Measurements from ENCODE around the gene FLVCR1.
"Not testable (repeated sequence)": the region's sequence is repeated elsewhere in the genome, so short reads cannot be mapped to it uniquely, and the experiment has no call there.

FLVCR1 gene

DNA sequence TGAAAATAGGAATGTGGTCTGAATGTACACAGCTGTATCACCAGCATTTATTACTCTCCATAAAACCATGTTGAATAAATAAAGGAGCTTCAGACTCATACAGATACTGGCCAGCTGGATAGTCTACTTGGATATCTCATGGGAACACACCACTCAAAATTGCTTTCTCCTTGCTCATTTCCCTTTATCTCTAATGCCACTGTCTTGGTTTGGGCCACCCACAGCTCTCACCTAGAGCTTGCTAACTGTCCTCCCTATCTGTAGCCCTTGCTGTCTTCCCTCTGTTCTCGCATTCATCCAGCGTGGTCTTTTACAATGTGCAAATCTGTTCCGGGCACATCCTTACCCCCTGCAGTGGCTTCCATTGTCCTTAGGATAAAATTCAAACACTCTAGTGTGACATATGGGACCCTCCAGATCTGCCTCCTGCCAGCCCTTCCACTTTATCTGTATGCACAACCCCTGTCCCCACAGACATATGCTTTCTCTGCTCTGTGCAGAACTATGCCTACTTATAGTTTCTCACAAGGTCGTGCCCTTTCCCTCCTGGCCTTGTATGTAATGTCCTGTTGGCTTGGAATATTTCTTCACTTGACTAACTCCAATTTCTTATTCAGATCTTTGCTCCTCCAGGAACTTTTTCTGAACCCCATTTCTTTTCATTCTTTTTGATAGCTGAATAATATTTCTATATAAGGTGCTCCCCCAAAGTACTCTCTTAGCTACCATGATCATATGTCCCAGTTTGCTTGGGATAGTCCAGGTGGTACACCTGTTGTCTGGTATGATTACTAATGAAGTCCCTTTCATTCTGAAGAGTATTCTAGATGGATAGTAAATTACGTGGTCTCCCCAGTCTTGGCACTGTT lies 2.9 kb downstream of the FLVCR1 start:
- DNase-seq = no peak

DNA sequence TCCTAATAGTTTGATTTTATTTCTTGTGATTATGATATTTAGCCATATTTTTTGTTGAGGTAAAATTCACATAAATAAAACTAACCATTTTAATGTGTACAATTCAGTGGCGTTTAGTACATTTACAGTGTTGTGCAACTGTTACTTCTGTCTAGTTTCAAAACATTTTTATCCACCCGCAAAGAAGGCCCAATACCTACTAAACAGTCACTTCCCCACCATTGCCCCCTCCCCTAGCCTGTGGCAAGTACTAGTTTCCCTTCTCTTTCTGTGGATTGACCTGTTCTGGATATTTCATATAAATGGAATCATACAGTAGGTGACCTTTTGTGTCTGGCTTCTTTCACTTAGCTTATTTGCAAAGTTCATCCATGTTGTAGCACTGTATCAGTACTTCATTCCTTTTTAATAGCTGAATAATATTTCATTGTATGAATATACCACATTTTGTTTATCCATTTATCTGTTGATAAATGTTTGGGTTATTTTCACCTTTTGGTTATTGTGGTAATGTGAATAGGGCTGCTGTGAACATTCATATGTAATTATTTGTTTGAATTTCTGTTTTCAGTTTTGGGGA lies 4.1 kb downstream of the FLVCR1 start:
- DNase-seq = no peak

DNA sequence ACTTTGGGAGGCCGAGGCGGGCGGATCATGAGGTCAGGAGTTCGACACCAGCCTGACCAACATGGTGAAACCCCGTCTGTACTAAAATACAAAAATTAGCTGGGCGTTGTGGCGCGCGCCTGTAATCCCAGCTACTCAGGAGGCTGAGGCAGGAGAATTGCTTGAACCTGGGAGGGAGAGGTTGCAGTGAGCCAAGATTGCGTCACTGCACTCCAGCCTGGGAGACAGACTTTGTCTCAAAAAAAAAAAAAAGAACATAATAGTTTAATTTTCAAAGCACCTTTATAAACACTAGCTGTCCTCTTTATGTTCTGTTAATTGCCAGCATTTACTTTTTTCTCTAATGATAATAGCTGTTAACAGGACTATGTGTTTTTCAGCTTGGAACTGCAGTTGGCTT lies 5.3 kb downstream of the FLVCR1 start:
- not testable (repeated sequence) for DNase-seq

DNA sequence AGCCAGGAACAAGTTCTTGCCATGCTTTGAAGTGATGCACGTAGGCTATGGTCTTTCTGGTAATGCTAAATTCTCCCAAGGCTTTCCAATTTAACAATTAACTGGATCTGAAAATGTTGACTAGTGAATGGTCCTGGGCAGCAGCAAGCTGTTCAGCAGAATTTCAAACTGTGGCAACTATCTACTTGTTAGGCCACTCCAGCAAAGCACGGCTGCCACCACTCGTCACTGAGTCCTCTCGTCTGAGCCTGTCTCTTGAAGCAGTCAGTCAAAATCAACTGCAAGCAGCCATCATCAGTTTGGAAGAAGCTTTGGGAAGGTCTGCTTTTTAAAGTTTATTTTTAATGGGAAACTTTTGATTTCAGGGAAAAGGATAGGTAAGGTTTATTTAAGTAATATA lies 6.1 kb downstream of the FLVCR1 start:
- no peak for DNase-seq

DNA sequence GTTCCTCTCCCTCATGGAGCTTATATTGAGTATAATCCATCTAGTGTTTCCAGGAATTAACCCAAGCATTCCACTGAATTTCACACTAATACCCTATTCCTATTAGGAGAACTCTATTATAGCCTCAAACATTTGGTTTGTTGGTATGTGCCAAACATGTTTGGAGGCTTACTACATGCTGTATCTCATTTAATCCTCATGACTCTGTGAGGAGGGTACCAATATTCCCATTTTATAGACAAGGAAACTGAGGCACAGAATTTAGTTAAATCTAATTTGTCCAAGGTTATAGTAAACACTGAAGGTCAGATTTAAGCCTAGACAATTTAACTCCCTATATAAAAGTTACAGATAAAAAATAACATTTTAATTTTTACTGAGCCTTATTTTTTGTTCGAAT lies 9.1 kb downstream of the FLVCR1 start:
- no peak for DNase-seq

DNA sequence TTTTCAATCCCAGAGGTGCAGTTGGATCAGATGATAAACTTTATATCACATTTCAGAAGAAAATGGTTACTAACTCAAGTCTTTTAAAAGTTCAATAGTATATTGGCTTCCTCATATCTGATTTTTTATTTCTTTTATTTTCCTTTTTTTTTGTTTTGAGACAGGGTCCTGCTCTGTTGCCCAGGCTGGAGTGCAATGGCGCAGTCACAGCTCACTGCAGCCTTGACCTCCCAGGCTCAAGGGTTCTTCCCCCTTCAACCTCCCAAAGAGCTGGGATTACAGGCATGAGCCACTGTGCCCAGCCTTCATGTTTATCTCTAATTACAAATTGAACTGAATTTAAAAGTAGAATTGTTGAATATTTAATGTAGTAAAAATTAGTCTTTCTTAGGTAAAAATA lies 13.9 kb downstream of the FLVCR1 start:
- no peak for DNase-seq

DNA sequence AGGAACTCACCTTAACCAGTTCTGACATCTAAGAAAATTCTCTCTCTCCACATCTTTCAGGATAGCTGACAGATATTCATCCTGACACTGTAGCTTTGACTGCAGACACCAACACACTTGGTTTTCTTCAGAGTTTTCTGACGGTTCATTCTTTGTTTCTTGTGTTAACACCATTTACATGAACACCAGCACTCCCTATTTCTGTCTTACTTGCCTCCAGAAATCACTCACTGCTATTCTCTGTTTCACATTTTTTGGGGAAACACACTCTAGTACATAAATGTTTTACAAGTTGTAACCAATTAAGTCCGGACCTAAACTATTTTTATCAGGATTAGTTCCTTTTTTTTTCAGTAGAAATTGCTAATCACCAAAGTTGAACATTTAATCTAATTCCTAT lies 15.4 kb downstream of the FLVCR1 start:
- DNase-seq = no peak

DNA sequence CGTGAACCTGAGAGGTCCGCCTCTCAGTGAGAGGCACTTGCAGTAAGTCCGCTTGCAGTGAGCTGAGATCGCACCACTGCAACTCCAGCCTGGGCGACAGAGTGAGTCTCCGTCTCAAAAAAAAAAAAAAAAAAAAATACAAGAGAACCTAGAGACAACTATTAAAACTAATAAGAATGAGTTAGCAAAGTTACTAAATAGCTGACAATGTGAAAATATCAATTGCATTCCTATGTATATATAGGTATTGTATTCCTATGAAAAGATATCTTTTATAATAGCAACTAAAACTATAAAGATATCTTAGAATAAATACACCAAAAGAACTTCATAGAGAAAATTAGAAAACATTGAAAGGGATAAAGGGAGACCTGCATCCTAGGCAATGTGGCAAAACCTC lies 20.3 kb downstream of the FLVCR1 start:
- DNase-seq = no peak

DNA sequence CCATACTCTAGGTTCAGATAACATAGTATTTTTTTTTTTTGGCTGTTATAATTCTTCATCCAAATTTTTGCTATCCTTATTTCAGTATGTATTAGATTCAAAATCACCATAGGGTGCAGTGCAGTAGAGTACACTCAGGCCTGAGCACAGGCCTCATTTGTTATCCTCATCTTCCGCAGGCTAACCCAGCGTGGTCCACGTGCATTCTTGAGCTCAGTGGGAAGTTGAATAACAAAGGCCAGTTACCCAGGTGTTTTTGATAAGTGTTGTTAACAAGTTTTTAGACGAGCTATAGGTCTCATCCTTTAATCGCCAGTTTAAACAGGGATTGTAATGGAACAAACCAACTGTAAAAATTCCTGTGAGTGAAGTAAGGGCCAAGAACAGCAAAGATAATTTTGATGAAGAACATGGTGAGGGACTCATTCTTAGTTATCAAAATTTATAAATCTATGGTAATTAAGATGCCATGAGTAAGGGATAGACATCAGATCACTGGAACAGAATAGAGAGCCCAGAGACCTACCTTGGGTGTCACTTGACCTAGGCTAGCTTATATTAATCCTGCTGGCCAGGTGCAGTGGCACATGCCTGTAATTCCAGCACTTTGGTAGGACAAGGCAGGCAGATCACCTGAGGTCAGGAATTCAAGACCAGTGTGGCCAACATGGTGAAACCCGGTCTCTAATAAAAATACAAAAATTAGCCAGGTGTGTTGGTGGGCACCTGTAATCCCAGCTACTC lies 22.0 kb downstream of the FLVCR1 start:
- DNase-seq = no peak

DNA sequence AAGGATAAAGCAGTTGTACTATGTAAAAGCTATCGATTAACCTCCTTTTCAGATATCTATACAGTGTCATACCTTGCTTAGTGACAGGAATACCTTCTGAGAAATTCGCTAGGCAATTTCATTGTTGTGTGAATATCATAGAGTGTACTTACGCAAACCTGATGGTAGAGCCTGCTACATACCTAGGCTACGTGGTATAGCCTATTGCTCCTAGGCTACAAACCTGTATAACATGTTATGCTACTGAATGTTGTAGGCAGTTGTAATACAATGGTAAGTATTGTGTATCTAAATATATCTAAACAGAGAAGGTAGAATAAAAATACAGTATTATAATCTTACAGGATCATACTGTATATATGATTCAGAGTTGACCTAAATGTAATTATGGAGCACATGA lies 26.5 kb downstream of the FLVCR1 start:
- no peak for DNase-seq

DNA sequence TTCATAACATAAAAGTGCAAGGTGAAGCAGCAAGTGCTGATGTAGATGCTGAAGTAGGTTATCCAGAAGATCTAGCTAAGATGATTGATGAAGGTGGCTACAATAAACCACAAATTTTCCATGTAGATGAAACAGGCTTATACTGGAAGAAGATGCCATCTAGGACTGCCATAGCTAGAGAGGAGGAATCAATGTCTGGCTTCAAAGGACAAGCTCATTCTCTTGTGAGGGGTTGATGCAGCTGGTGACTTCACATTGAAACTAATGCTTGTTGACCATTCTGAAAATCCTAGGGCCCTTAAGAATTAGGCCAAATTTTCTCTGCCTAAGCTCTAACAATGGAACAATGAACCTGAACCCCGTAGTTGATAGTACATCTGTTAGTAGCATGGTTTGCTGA lies 34.0 kb downstream of the FLVCR1 start:
- DNase-seq = no peak

DNA sequence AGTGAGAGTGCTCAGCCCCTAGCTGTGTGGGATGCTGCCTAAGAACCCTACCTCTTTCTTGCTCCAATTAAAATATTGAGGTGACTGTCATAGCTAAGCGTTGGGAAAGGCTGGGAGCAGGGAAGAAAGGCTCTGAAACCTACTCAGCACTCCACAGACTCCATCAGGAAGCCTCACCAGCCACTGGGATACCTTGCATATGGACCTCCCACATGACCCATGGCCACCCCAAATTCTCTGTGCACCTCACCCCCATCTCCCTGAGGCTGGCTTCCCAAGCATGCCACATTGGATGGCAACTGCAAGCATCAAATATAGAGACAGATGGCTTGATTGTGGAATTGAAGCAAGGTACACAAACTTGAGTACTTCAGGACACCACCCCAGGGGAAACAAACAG lies 41.8 kb downstream of the FLVCR1 start:
- DNase-seq = no peak

DNA sequence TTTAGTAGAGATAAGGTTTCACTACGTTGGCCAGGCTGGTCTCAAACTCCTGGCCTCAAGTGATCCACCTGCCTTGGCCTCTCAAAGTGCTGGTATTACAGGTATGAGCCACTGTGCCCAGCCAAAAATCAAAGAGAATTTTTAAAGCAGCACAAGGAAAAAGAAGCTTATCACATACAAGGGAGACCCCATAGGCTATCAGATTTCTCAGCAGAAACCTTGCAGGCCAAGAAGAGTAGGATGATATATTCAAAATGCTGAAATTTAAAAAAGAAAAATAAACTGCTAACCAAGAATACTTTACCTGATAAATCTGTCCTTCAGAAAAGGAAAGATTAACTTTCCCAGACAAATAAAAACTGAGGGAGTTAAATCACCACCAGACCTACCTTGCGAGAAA lies 43.2 kb downstream of the FLVCR1 start:
- DNase-seq = no peak

DNA sequence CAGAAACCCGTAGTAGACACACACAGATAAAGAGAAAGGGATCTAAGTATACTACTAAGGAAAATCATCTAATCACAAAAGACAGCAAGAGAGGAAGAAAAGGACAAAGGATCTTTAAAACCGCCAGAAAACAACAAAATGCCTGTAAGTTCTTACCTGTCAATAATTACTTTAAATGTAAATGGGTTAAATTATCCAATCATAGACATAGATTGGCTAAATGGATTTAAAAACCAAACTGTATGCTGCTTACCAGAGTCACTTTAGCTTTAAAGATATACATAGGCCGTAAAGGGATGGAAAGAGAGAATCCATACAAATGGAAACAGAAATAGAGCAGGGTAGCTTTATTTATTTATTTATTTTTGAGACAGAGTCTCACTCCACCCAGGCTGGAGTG lies 44.0 kb downstream of the FLVCR1 start:
- DNase-seq = no peak

DNA sequence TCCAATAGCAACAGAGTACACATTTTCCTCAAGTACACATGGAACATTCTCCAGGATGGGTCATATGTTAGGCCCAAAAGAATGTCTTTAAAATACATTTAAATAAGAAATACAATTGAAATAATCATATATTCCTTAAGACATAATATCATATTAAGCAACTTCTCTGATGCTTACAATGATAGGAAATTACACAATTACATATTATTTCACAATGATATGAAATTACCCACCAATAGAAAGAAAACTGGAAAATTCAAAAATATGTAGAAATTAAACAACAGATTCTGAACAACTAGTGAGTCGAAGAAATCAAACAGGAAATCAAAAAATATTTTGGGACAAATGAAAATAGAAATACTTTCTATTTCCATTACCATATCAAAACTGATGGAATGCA lies 45.6 kb downstream of the FLVCR1 start:
- DNase-seq = no peak

DNA sequence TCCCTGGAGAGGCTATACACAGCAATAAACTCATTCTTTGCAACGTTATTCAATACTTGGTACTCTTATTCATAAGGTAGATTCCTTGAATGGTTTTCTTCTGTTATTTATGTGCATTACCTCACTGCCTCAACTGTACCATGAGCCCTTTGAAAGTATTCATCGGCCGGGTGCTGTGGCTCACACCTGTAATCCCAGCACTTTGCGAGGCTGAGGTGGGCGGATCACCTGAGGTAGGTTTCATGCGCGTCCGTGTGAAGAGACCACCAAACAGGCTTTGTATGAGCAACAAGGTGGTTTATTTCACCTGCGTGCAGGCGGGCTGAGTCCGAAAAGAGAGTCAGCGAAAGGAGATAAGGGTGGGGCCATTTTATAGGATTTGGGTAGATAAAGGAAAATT lies 50.0 kb downstream of the FLVCR1 start:
- DNase-seq = not testable (repeated sequence)

DNA sequence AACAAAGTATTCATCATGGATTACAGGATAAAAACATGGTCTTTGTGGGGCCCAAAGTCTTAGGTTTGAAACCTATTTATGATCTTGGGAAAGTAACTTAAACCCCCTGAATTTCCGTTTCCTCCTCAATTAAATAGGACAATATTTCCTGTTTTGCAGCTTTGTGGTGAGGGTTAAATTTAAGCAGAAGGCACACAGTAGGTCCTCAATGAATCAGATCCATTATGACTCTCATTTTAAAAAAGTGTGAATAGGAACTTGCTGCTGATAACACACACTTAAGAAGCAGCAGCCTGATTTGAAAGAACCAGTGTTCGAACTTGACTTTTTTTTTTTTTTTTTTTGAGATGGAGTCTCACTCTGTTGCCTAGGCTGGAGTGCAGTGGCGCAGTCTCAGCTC lies 50.9 kb downstream of the FLVCR1 start:
- no peak for DNase-seq

DNA sequence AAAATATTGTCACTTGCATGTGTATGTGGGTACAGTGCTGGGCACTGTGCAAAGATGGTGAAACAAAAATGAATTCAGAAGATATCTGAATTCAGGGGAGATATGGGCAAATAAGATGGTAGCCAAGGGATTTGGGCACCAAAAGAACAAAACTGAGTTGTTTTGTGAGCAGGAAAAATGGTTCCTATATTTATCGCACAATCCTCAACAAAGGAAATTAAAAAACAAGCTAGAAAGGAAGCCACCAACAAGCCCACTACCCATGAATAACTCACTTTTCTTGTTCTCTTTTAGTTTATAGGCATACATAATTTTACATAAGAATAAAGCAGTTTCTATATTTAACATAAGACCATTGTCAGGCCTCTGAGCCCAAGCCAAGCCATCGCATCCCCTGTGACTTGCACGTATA lies 51.6 kb downstream of the FLVCR1 start:
- no peak for DNase-seq

DNA sequence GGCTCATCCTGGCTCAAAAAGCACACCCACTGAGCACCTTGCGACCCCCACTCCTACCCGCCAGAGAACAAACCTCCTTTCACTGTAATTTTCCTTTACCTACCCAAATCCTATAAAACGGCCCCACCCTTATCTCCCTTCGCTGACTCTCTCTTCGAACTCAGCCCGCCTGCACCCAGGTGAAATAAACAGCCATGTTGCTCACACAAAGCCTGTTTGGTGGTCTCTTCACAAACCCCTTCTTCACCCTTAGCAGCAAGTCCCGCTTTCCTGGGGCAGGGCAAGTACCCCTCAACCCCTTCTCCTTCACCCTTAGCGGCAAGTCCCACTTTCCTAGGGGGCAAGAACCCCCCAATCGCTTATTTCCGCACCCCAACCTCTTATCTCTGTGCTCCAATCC lies 52.1 kb downstream of the FLVCR1 start:
- not testable (repeated sequence) for DNase-seq

DNA sequence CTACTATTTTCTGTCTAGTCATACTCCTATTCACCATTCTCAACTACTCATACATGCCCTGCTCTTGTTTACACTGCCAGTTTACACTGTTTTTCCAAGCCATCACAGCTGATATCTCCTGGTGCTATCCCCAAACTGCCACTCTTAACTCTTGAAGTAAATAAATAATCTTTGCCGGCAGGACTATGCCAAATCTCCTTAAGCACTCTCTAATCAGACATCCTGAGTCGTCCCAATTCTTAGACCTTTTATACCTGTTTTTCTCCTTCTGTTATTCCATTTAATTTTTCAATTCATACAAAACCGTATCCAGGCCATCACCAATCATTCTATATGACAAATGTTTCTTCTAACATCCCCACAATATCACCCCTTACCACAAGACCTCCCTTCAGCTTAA lies 55.6 kb downstream of the FLVCR1 start:
- not testable (repeated sequence) for DNase-seq

DNA sequence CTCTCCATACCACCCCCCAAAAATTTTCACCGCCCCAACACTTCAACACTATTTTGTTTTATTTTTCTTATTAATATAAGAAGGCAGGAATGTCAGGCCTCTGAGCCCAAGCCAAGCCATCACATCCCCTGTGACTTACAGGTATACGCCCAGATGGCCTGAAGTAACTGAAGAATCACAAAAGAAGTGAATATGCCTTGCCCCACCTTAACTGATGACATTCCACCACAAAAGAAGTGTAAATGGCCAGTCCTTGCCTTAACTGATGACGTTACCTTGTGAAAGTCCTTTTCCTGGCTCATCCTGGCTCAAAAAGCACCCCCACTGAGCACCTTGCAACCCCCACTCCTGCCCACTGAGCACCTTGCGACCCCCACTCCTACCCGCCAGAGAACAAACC lies 56.0 kb downstream of the FLVCR1 start:
- not testable (repeated sequence) for DNase-seq

DNA sequence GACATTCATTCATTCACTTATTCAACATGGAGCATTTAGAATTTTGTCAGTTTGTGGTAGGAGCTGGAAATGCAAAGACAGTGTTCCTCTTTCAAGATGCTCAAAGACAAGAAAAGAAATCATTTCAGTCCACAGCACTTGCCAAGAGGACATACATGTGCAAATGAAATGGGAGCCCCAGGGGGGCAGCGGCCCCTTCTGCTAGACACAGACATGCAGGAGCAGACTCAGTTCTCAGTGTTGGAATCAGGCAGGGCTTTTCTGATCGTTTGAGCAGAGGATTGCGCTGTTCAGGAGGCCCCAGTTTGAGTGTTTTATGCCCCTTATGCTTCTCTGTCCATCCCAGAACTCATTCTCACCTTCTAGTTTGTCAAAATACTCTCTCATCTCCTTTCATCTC lies 56.7 kb downstream of the FLVCR1 start:
- DNase-seq = no peak

DNA sequence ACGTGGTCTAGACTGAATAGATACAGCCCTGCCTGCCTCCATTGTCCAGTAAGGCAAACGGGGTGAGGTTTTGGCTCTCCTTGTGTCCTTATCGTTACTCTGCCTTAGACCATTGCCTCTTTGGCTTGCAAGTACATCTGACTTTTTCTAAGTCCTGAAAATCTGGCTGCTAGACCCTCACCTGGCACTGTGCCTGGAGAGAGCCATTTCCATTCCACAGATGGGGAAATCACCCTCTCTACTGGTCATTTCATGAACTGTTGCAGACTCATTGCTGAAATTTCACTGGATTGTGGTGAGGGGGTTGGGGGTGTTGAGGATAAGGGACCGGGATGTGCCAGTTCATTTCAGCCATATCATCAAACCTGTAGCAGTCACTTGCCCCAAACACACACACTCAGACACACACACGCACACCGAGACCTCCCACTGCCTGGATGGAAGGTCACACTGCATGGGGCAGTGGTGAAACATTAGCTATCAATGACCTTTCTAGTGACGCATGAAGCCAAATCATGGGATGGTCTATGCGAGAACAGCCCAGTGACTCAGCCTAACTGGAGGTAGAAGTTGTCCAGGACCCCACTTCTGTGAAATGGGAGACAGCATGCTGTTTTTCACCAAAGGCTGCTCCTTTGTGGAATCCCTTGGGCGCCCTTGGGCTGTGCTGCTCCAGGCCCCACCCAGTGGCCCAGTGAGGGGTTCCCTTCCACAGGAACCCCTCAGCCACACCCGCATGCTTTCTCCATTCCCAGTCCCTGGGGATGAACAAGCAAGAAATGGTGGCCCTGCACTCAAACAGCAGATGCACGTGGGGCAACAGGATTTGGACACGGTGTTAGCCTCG lies 57.4 kb downstream of the FLVCR1 start:
- DNase-seq = no peak

All from amniotic stem cell (primary cell).